HT-29 (cell line): ENCODE data around the gene DYSF. TPM values are rescaled to one million over a fixed set of nuclear protein-coding genes. Genes with fewer than 3 reads are reported as not detected.

Experiments
- DNase-seq: peaks from one replicate; pipeline ENCODE4 v3.0.0-alpha.2; 2015; ENCODE audit warnings: low spot score
- total RNA-seq: library from RNA; depleted of rRNA; stranded (reverse); fragments of >200 nt; shearing (Covaris generic); gene quantifications from 2 replicates; pipeline ENCODE4 v1.2.3, GENCODE V29; 2014

DYSF gene
- total RNA-seq, 1 experiment from 2014 or later, result not detected

- DNase-seq, result no peak
These were observed 118.6 kb downstream of the DYSF start for GRCh38 chr2:71571945-71572344.

- no peak for DNase-seq
These were observed 122.6 kb downstream of the DYSF start for GRCh38 chr2:71575966-71576365.

- DNase-seq, result no peak
These were observed 123.2 kb downstream of the DYSF start for GRCh38 chr2:71576541-71576940.

GRCh38 chr2:71577209-71577608 lies 123.8 kb downstream of the DYSF start:
- no peak for DNase-seq

- DNase-seq, result no peak
These were observed 125.5 kb downstream of the DYSF start for GRCh38 chr2:71578767-71579342.

- no peak for DNase-seq
These were observed 127.7 kb downstream of the DYSF start for GRCh38 chr2:71581026-71581425.

- DNase-seq, result no peak
These were observed 130.5 kb downstream of the DYSF start for GRCh38 chr2:71583876-71584275.

GRCh38 chr2:71586471-71586870 lies 133.1 kb downstream of the DYSF start:
- DNase-seq, result no peak

- DNase-seq, result no peak
These were observed 134.2 kb downstream of the DYSF start for GRCh38 chr2:71587509-71588073.

- no peak for DNase-seq
These were observed 135.3 kb downstream of the DYSF start for GRCh38 chr2:71588497-71589170.

- no peak for DNase-seq
These were observed 136.4 kb downstream of the DYSF start for GRCh38 chr2:71589763-71590162.

GRCh38 chr2:71591044-71591443 lies 137.7 kb downstream of the DYSF start:
- DNase-seq, result no peak

- no peak for DNase-seq
These were observed 138.9 kb downstream of the DYSF start for GRCh38 chr2:71592181-71592711.

- DNase-seq, result no peak
These were observed 142.2 kb downstream of the DYSF start for GRCh38 chr2:71595569-71595968.

GRCh38 chr2:71596011-71596410 lies 142.7 kb downstream of the DYSF start:
- no peak for DNase-seq

GRCh38 chr2:71597756-71598155 lies 144.4 kb downstream of the DYSF start:
- DNase-seq, result no peak

GRCh38 chr2:71598526-71598925 lies 145.2 kb downstream of the DYSF start:
- no peak for DNase-seq

GRCh38 chr2:71599038-71599437 lies 145.7 kb downstream of the DYSF start:
- DNase-seq, result no peak

GRCh38 chr2:71599646-71600236 lies 146.4 kb downstream of the DYSF start:
- DNase-seq, result no peak

GRCh38 chr2:71600555-71600954 lies 147.2 kb downstream of the DYSF start:
- no peak for DNase-seq

GRCh38 chr2:71601136-71602114 lies 148.1 kb downstream of the DYSF start:
- DNase-seq, result no peak
